H1 (cell line): ENCODE results near the gene TRDN. TPM values are rescaled to one million over a fixed set of nuclear protein-coding genes. Genes with fewer than 3 reads are reported as not detected.

Experiments
- CTCF ChIA-PET: fragments of 300-600 bp; sonication (Branson Sonifier 250); formaldehyde crosslinking; loops from one replicate; lab custom pipeline; 2021; ENCODE audit not compliant: partially characterized antibody; lab: Charles Lee
- POLR2A ChIA-PET: fragments of 300-600 bp; sonication (Branson Sonifier 250); formaldehyde crosslinking; loops from one replicate; lab custom pipeline; 2021; ENCODE audit warnings: inconsistent platforms; ENCODE audit not compliant: partially characterized antibody; lab: Charles Lee
- DNase-seq, 2 experiments: peaks; one replicate each; pipeline versions ENCODE4 v3.0.0 to v3.0.0-alpha.2; 2010 to 2022; ENCODE audit warnings: low spot score in 2 of 2, low read depth in 1 of 2, mixed read lengths in 1 of 2
- FAIRE-seq: peaks from 2 replicates; lab custom pipeline; 2011; peaks lifted over from hg19 to GRCh38; lab: Jason Lieb, UNC
- H2AFZ ChIP-seq: 2 replicates; pipeline ENCODE4 v1.8.1; 2012; ENCODE audit warnings: low read length, inconsistent platforms
- H2AK5ac ChIP-seq: 2 replicates; pipeline ENCODE4 v1.6.1; 2013; ENCODE audit warnings: low read depth, low read length
- H2BK120ac ChIP-seq: replicated peaks from 2 replicates; pipeline ENCODE3; 2013; ENCODE audit warnings: low read depth, low read length, inconsistent platforms
- H2BK12ac ChIP-seq: 2 replicates; pipeline ENCODE4 v1.6.1; 2013; ENCODE audit warnings: low read depth, low read length
- H2BK15ac ChIP-seq: 2 replicates; pipeline ENCODE4 v1.6.1; 2013; ENCODE audit warnings: low read length
- H2BK20ac ChIP-seq: 2 replicates; pipeline ENCODE4 v1.6.1; 2013; ENCODE audit warnings: low read length
- H2BK5ac ChIP-seq: 2 replicates; pipeline ENCODE4 v1.6.1; 2013; ENCODE audit warnings: low read depth, low read length
- H3K14ac ChIP-seq: 2 replicates; pipeline ENCODE4 v1.6.1; 2013; ENCODE audit warnings: inconsistent platforms; ENCODE audit not compliant: insufficient read length
- H3K18ac ChIP-seq: 2 replicates; pipeline ENCODE4 v1.6.1; 2013; ENCODE audit warnings: low read length; ENCODE audit errors: extremely low read depth
- H3K23ac ChIP-seq: 2 replicates; pipeline ENCODE4 v1.6.1; 2013; ENCODE audit warnings: inconsistent platforms; ENCODE audit not compliant: insufficient read length
- H3K23me2 ChIP-seq: 2 replicates; pipeline ENCODE4 v1.6.1; 2013; ENCODE audit warnings: low read depth, low read length
- H3K27ac ChIP-seq: 2 replicates; pipeline ENCODE4 v1.6.1; 2011; ENCODE audit warnings: low read depth, low read length, inconsistent platforms
- H3K27me3 ChIP-seq, 4 experiments: replicated peaks in 1 of 4; 1 replicate in 1 of 4; 2 replicates in 3 of 4; pipeline versions ENCODE4 v1.6.1 to v1.8.1; 2011 to 2013; ENCODE audit warnings: low read length in 3 of 4, mild to moderate bottlenecking in 3 of 4, inconsistent platforms in 2 of 4, mixed read lengths in 2 of 4, moderate library complexity in 1 of 4; ENCODE audit not compliant: control insufficient read depth in 3 of 4, insufficient read depth in 3 of 4; ENCODE audit errors: extremely low read depth in 1 of 4
- H3K36me3 ChIP-seq, 4 experiments: 2 replicates each; pipeline versions ENCODE4 v1.6.1 to v1.8.1; 2011 to 2013; ENCODE audit warnings: mild to moderate bottlenecking in 4 of 4, low read length in 3 of 4, moderate library complexity in 2 of 4, control low read depth in 1 of 4, inconsistent platforms in 1 of 4; ENCODE audit not compliant: insufficient read depth in 4 of 4, control insufficient read depth in 2 of 4
- H3K4ac ChIP-seq: replicated peaks from 2 replicates; pipeline ENCODE3; 2013; ENCODE audit warnings: low read length, low read depth, mixed read lengths, inconsistent platforms; ENCODE audit not compliant: insufficient read length
- H3K4me1 ChIP-seq, 4 experiments: replicated peaks in 1 of 4; 1 replicate in 1 of 4; 2 replicates in 3 of 4; pipeline versions ENCODE4 v1.6.1 to v1.8.1; 2011 to 2013; ENCODE audit warnings: low read length in 3 of 4, inconsistent platforms in 2 of 4, mixed read lengths in 1 of 4; ENCODE audit not compliant: insufficient read depth in 4 of 4, control insufficient read depth in 3 of 4
- H3K4me2 ChIP-seq, 2 experiments: 2 replicates each; pipeline versions ENCODE4 v1.6.1 to v1.8.1; 2011 to 2013; ENCODE audit warnings: low read depth in 2 of 2, low read length in 2 of 2, control low read depth in 1 of 2, inconsistent platforms in 1 of 2, mild to moderate bottlenecking in 1 of 2; ENCODE audit not compliant: insufficient read depth in 1 of 2
- H3K4me3 ChIP-seq, 4 experiments: fragments of 200-600, 300-600 bp in 1 of 4; sonication (generic), shearing (Covaris generic), sonication (Bioruptor Twin) in 1 of 4; 2 replicates each; pipeline versions ENCODE4 v1.5.1 to v1.8.1; 2011 to 2016; ENCODE audit warnings: low read length in 4 of 4, low read depth in 3 of 4, control low read depth in 2 of 4, inconsistent platforms in 2 of 4, mild to moderate bottlenecking in 2 of 4, mixed read lengths in 1 of 4, moderate library complexity in 1 of 4; ENCODE audit not compliant: insufficient read depth in 2 of 4; ENCODE audit errors: extremely low read depth in 1 of 4
- H3K56ac ChIP-seq: replicated peaks from 2 replicates; pipeline ENCODE3; 2013; ENCODE audit warnings: low read depth, mild to moderate bottlenecking, mixed read lengths, low read length, inconsistent platforms; ENCODE audit not compliant: insufficient read length
- H3K79me1 ChIP-seq: 2 replicates; pipeline ENCODE4 v1.6.1; 2013; ENCODE audit warnings: low read depth, low read length, control low read depth
- H3K79me2 ChIP-seq, 2 experiments: 2 replicates each; pipeline versions ENCODE4 v1.6.1 to v1.8.1; 2012 to 2013; ENCODE audit warnings: low read length in 2 of 2, mild to moderate bottlenecking in 2 of 2, inconsistent platforms in 1 of 2; ENCODE audit not compliant: insufficient read depth in 2 of 2, control insufficient read depth in 1 of 2
- H3K9ac ChIP-seq, 4 experiments: replicated peaks in 1 of 4; 1 replicate in 1 of 4; 2 replicates in 3 of 4; pipeline versions ENCODE4 v1.6.1 to v1.8.1; 2011 to 2013; ENCODE audit warnings: low read depth in 3 of 4, low read length in 3 of 4, control low read depth in 2 of 4, mild to moderate bottlenecking in 2 of 4, moderate library complexity in 2 of 4, inconsistent platforms in 1 of 4; ENCODE audit errors: extremely low read depth in 1 of 4
- H3K9me3 ChIP-seq, 2 experiments: 2 replicates each; pipeline versions ENCODE4 v1.6.1 to v1.8.1; 2012 to 2013; ENCODE audit warnings: mild to moderate bottlenecking in 2 of 2, moderate library complexity in 2 of 2, control low read depth in 1 of 2, inconsistent platforms in 1 of 2, low read depth in 1 of 2, low read length in 1 of 2, mixed read lengths in 1 of 2; ENCODE audit not compliant: insufficient read depth in 2 of 2
- H4K20me1 ChIP-seq, 2 experiments: replicated peaks in 1 of 2; 2 replicates each; pipeline versions ENCODE3 to v1.8.1; 2011 to 2013; ENCODE audit warnings: inconsistent platforms in 2 of 2, low read length in 2 of 2, mild to moderate bottlenecking in 1 of 2; ENCODE audit not compliant: insufficient read depth in 2 of 2, control insufficient read depth in 1 of 2
- H4K5ac ChIP-seq: 2 replicates; pipeline ENCODE4 v1.6.1; 2013; ENCODE audit warnings: low read length, low read depth, mixed read lengths, inconsistent platforms; ENCODE audit not compliant: insufficient read length
- H4K8ac ChIP-seq: 2 replicates; pipeline ENCODE4 v1.8.0; 2013; ENCODE audit warnings: mild to moderate bottlenecking, moderate library complexity, low read length, inconsistent platforms; ENCODE audit not compliant: insufficient read depth; ENCODE audit errors: extremely low read depth
- H4K91ac ChIP-seq: replicated peaks from 2 replicates; pipeline ENCODE3; 2013; ENCODE audit warnings: low read length, mixed read lengths, inconsistent platforms; ENCODE audit not compliant: insufficient read length
- CEBPB ChIP-seq: IDR thresholded peaks from 2 replicates; pipeline ENCODE4 v1.6.1; 2012; ENCODE audit warnings: low read depth, low read length
- CTCF ChIP-seq, 3 experiments: IDR thresholded peaks; 1 replicate in 2 of 3; 2 replicates in 1 of 3; pipeline versions ENCODE4 v1.5.1 to v1.6.1; 2011; ENCODE audit warnings: low read length in 3 of 3, mild to moderate bottlenecking in 3 of 3, inconsistent platforms in 2 of 3, low read depth in 1 of 3, moderate library complexity in 1 of 3; ENCODE audit not compliant: insufficient read depth in 1 of 3; ENCODE audit errors: control extremely low read depth in 1 of 3
- RAD21 ChIP-seq, 2 experiments: IDR thresholded peaks in 1 of 2; conservative IDR thresholded peaks in 1 of 2; 2 replicates each; pipeline ENCODE4 v1.6.1; 2011; ENCODE audit warnings: low read depth in 2 of 2, low read length in 2 of 2, improper control_type of control experiment in 1 of 2, inconsistent platforms in 1 of 2, mild to moderate bottlenecking in 1 of 2, moderate library complexity in 1 of 2
- SAP30 ChIP-seq: fragments of 300-600 bp; sonication (generic); IDR thresholded peaks from 2 replicates; pipeline ENCODE4 v1.7.1; 2012; ENCODE audit warnings: low read length, moderate library complexity, mild to moderate bottlenecking, inconsistent platforms; ENCODE audit not compliant: insufficient read depth, insufficient replicate concordance
- polyA plus RNA-seq, 7 experiments: library from polyadenylated mRNA; depleted of rRNA in 3 of 7; stranded (reverse) in 5 of 7; unstranded in 2 of 7; fragments of >200 nt in 5 of 7; fragments of 200-250 nt in 2 of 7; gene quantifications; 1 replicate in 5 of 7; 2 replicates in 1 of 7; 4 replicates in 1 of 7; pipeline versions ENCODE4 v1.2.1 to v1.2.3, GENCODE V29; 2011 to 2013; ENCODE audit warnings: missing spikeins in 2 of 7, mixed read lengths in 2 of 7
- total RNA-seq: library from RNA; stranded (reverse); fragmentation: NEBNext Ultra II Directional; extraction: Animal tissue kit (Norgen Biotek cat#: 25700); gene quantifications from 2 replicates; pipeline ENCODE4 v1.2.1, GENCODE V29; 2021

The TRDN gene
- total and polyA plus RNA-seq, 2 of the 8 experiments (the other 6 are each of a cell fraction or from before 2014, with no cell fraction given) = 1.6 to 41.6 TPM

- TF ChIP-seq SAP30 = no peak
Observed at GRCh38 chr6:123332070-123332469, 304.7 kb downstream of the TRDN start (continued).

DNA sequence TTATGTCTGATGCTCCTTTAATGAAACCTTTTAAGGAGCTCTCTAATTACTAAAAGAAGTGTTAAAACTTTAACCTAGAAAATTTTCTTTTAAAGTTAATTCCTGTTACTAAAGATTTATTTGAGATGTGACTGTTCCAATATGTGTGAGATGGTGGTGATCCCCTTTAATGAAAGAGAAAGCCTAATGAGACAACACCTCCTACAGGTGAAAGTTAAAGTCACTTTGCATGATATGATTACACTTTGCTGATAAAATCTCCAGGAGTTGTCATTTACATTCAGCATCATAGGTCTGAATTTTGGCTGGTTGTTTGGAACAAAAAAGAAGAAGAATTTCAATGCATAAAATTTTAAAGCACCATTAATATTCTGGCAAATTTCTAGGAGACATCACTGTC, 307.4 kb downstream of the TRDN start:
- POLR2A ChIA-PET = no interaction called here
- Histone ChIP-seq H2BK15ac (no peak overlapping the region), H3K4me1 (no peaks in the 10 kb centered on the region), H2AK5ac (no peak overlapping the region), H3K36me3 (no peaks in the 10 kb centered on the region), H2BK20ac (no peak overlapping the region), H3K14ac (no peak overlapping the region), H3K27me3 (no peaks in the 10 kb centered on the region), H2AFZ (no peak overlapping the region), H4K91ac (no peak overlapping the region), H3K18ac (no peak overlapping the region), H2BK12ac (no peak overlapping the region), H3K4me2 (no peak overlapping the region), H3K23me2 (no peaks in the 10 kb centered on the region), H3K56ac (no peak overlapping the region), H3K79me1 (no peaks in the 10 kb centered on the region), H2BK5ac (no peak overlapping the region), H3K27ac (no peak overlapping the region), H4K5ac (no peak overlapping the region), H4K8ac (no peak overlapping the region), H3K9me3 (no peaks in the 10 kb centered on the region), H3K4ac (no peak overlapping the region), H4K20me1 (no peaks in the 10 kb centered on the region), H3K79me2 (no peaks in the 10 kb centered on the region), H2BK120ac (no peak overlapping the region), H3K4me3 (no peak overlapping the region), H3K23ac (no peak overlapping the region), H3K9ac (no peak overlapping the region)
- DNase-seq (no peak), FAIRE-seq (no peak)
- TF ChIP-seq CTCF (IDR thresholded peaks at IDR 0.05; ENCODE audit: control extremely low read depth in 1 of 3, insufficient read depth in 1 of 3, low read depth in 1 of 3, low read length in 3 of 3) (peak in 1 of 3 experiments; percentile 24; a peak in 2 of 4 replicates), RAD21 (IDR thresholded peaks at IDR 0.05 in 1 of 2, conservative IDR thresholded peaks at IDR 0.05 in 1 of 2; ENCODE audit: low read depth in 2 of 2, low read length in 2 of 2) (peak; percentile 50), CEBPB (no peak)
- CTCF ChIA-PET = no interaction called here
